Fibroblast of lung (primary cell): ENCODE measurements around the gene SERPINC1.
"Not testable (repeated sequence)": the region's sequence is repeated elsewhere in the genome, so short reads cannot be mapped to it uniquely, and the experiment has no call there.

Experiments
- CTCF ChIP-seq, 2 donors: IDR thresholded peaks in 1 of 2; conservative IDR thresholded peaks in 1 of 2; 1 replicate in 1 of 2; 2 replicates in 1 of 2; pipeline ENCODE4 v1.5.1; 2011 to 2012; ENCODE audit warnings: low read length in 2 of 2, control low read depth in 1 of 2, inconsistent platforms in 1 of 2, low read depth in 1 of 2, mild to moderate bottlenecking in 1 of 2
- EZH2 ChIP-seq: IDR thresholded peaks from 2 replicates; pipeline ENCODE4 v1.5.1; 2012; ENCODE audit warnings: low read length, control low read depth, mild to moderate bottlenecking; ENCODE audit errors: missing control alignments

GRCh38 chr1:173965896-173966295, 48.8 kb upstream of the SERPINC1 start:
- TF ChIP-seq CTCF (conservative IDR thresholded peaks at IDR 0.05 in 1 of 2, IDR thresholded peaks at IDR 0.05 in 1 of 2; ENCODE audit: low read depth in 1 of 2, low read length in 2 of 2); EZH2: not testable (repeated sequence)
